ENCODE results near the gene CCT6B. TPM values are rescaled to one million over a fixed set of nuclear protein-coding genes. Genes with fewer than 3 reads are reported as not detected.

The CCT6B gene
- total and polyA plus RNA-seq, 2 of the 4 experiments (the other 2 are of a cell fraction) = 0.72 to 1.1 TPM

DNA sequence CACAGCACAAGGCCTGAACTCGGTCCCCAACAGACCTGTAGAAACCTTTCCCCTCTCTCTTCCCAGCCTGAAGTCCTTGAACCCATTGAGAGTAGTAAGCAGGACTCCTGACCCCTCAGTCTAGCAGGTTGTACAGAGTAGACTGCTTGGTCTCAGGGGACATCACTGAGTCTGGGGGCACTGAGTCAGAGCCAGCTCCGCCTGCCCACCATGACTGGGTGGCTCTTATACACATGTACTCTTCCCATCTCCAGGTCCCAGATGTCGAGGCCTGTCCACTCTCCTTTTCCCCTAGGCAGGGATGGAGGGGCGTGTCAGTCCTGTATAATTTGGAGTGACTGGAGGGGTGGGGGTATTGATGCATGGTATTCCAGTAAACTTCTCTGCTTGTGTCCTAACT lies 42.5 kb upstream of the CCT6B start:
- TF ChIP-seq MXI1 (IDR thresholded peaks at IDR 0.05; ENCODE audit: borderline replicate concordance, low read depth, low read length) (no peak), BHLHE40 (IDR thresholded peaks at IDR 0.05; ENCODE audit: low read depth, low read length) (no peak), MAFK (IDR thresholded peaks at IDR 0.05; ENCODE audit: low read depth, low read length) (no peak), CEBPB (IDR thresholded peaks at IDR 0.05; ENCODE audit: low read depth, low read length) (no peak), CHD1 (IDR thresholded peaks at IDR 0.05; ENCODE audit: low read depth, low read length) (no peak), RCOR1 (IDR thresholded peaks at IDR 0.05; ENCODE audit: insufficient replicate concordance, low read length) (no peak), SMC3 (IDR thresholded peaks at IDR 0.05; ENCODE audit: low read depth, low read length) (no peak), ELK1 (IDR thresholded peaks at IDR 0.05; ENCODE audit: borderline replicate concordance, low read depth, low read length) (no peak), NFE2L2 (IDR thresholded peaks at IDR 0.05; ENCODE audit: low read depth, low read length) (no peak), FOS (IDR thresholded peaks at IDR 0.05; ENCODE audit: low read depth, low read length) (no peak), RAD21 (IDR thresholded peaks at IDR 0.05; ENCODE audit: low read length) (no peak), MAZ (IDR thresholded peaks at IDR 0.05; ENCODE audit: borderline replicate concordance, low read depth, low read length) (no peak), RFX5 (IDR thresholded peaks at IDR 0.05; ENCODE audit: low read depth, low read length) (no peak), POLR2A (IDR thresholded peaks at IDR 0.05; ENCODE audit: low read depth, low read length) (no peak)
- TF ChIP-seq, protein P1, sequence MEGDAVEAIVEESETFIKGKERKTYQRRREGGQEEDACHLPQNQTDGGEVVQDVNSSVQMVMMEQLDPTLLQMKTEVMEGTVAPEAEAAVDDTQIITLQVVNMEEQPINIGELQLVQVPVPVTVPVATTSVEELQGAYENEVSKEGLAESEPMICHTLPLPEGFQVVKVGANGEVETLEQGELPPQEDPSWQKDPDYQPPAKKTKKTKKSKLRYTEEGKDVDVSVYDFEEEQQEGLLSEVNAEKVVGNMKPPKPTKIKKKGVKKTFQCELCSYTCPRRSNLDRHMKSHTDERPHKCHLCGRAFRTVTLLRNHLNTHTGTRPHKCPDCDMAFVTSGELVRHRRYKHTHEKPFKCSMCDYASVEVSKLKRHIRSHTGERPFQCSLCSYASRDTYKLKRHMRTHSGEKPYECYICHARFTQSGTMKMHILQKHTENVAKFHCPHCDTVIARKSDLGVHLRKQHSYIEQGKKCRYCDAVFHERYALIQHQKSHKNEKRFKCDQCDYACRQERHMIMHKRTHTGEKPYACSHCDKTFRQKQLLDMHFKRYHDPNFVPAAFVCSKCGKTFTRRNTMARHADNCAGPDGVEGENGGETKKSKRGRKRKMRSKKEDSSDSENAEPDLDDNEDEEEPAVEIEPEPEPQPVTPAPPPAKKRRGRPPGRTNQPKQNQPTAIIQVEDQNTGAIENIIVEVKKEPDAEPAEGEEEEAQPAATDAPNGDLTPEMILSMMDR (conservative IDR thresholded peaks at IDR 0.05; ENCODE audit: low read depth, low read length) = no peak
- TF ChIP-seq, protein P2, sequence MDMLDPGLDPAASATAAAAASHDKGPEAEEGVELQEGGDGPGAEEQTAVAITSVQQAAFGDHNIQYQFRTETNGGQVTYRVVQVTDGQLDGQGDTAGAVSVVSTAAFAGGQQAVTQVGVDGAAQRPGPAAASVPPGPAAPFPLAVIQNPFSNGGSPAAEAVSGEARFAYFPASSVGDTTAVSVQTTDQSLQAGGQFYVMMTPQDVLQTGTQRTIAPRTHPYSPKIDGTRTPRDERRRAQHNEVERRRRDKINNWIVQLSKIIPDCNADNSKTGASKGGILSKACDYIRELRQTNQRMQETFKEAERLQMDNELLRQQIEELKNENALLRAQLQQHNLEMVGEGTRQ (IDR thresholded peaks at IDR 0.05; ENCODE audit: low read depth, low read length) = no peak
- H4K8ac ChIP-seq (ENCODE audit: low read depth in 2 of 2, low read length in 2 of 2) = no peak overlapping the region
- H2AK5ac ChIP-seq (ENCODE audit: low read depth, low read length) = 0 out of 2 replicates have a peak overlapping the region, but pooled peaks have one; percentile 3
- H3K79me1 ChIP-seq (ENCODE audit: low read depth in 1 of 2, low read length in 2 of 2) = peaks cover 0 to 17% of the 10 kb centered on the region in 2 experiments; a peak in 2 of 4 replicates
- ChIA-PET CTCF (no interaction called here), POLR2A (ENCODE audit: unreplicated experiment) (no interaction called here)
- no peak overlapping the region for H3K56ac ChIP-seq (ENCODE audit: extremely low read depth, insufficient read depth, low read length)
- H3K14ac ChIP-seq (replicated peaks; ENCODE audit: low read depth, low read length) = no peak overlapping the region
- peaks cover 7% of the 10 kb centered on the region for H3K9me1 ChIP-seq (ENCODE audit: insufficient read depth, low read length)
- H3K4me3 ChIP-seq (ENCODE audit: insufficient read depth, low read depth, low read length) = no peak overlapping the region
- intact Hi-C loops (cut with micrococcal nuclease) = no loop called here
- H3K4ac ChIP-seq (ENCODE audit: low read depth, low read length) = no peak overlapping the region
- dilution Hi-C loops (cut with HindIII; ENCODE audit: low sequenced_read_pairs, unreplicated experiment) = no loop called here
- no peak overlapping the region for H2BK15ac ChIP-seq (ENCODE audit: low read depth, low read length)
- no CpG with 5 or more reads among the region's 4 CpGs for WGBS, 2 experiments (ENCODE audit: extremely low coverage in 2 of 2, insufficient read length in 1 of 2)
- H2BK20ac ChIP-seq (ENCODE audit: low read depth, low read length) = no peak overlapping the region
- peak overlapping the region; percentile 5 for H2AK9ac ChIP-seq (replicated peaks; ENCODE audit: low read depth, low read length, poor library complexity)
- H4K20me1 ChIP-seq (ENCODE audit: insufficient read depth, low read length) = no peaks in the 10 kb centered on the region
- H3K18ac ChIP-seq (ENCODE audit: low read depth, low read length) = no peak overlapping the region
- no TSS peak for BruUV-seq (replicated peaks)
- no peak overlapping the region for H2AFZ ChIP-seq (replicated peaks; ENCODE audit: low read length, poor library complexity)
- H2BK5ac ChIP-seq (ENCODE audit: low read depth, low read length, poor library complexity, severe bottlenecking) = no peak overlapping the region
- H3K27ac ChIP-seq (ENCODE audit: insufficient read depth, low read length) = no peak overlapping the region
- peaks cover 45% of the 10 kb centered on the region for H3K36me3 ChIP-seq (ENCODE audit: control insufficient read depth, insufficient read depth, low read length)
- H2BK120ac ChIP-seq (ENCODE audit: low read depth, low read length) = no peak overlapping the region
- peaks cover 4% of the 10 kb centered on the region for H3K4me1 ChIP-seq (ENCODE audit: control insufficient read depth, insufficient read depth, low read length)
- no peak overlapping the region for H3K23ac ChIP-seq (ENCODE audit: low read depth, low read length)
- H3K9me3 ChIP-seq (ENCODE audit: control insufficient read depth, insufficient read depth, low read length) = no peaks in the 10 kb centered on the region
- ATAC-seq (ENCODE audit: low read depth) (no peak), DNase-seq (no peak)
- H3K9ac ChIP-seq (ENCODE audit: low read depth, low read length) = no peak overlapping the region
- no peak overlapping the region for H4K5ac ChIP-seq (ENCODE audit: low read depth, low read length)
- no peaks in the 10 kb centered on the region for H3K27me3 ChIP-seq (ENCODE audit: control insufficient read depth, insufficient read depth, low read length)
- no peak overlapping the region for H3K4me2 ChIP-seq (ENCODE audit: low read depth, low read length)
- in situ Hi-C loops (cut with MboI; ENCODE audit: low sequenced_read_pairs) = no loop called here
- H4K91ac ChIP-seq (ENCODE audit: insufficient read depth, low read depth, low read length) = no peak overlapping the region

Data from IMR-90 (cell line).